ENCODE results near the gene AXDND1.
"Not testable (repeated sequence)": the region's sequence is repeated elsewhere in the genome, so short reads cannot be mapped to it uniquely, and the experiment has no call there.

Gene AXDND1

GRCh38 chr1:179366093-179366800 lies 476 bp downstream of the AXDND1 start:
- DNase-seq, result peak; percentile 30

- peak; percentile 49 for DNase-seq
These were observed 4.1 kb downstream of the AXDND1 start for GRCh38 chr1:179369751-179370341.

- DNase-seq, result no peak
These were observed 6.4 kb downstream of the AXDND1 start for GRCh38 chr1:179372160-179372559.

GRCh38 chr1:179376223-179376622 lies 10.5 kb downstream of the AXDND1 start:
- DNase-seq, result no peak

GRCh38 chr1:179380299-179380698 lies 14.5 kb downstream of the AXDND1 start:
- DNase-seq, result no peak

- DNase-seq, result no peak
These were observed 18.3 kb downstream of the AXDND1 start for GRCh38 chr1:179384027-179384426.

GRCh38 chr1:179385510-179385909 lies 19.7 kb downstream of the AXDND1 start:
- DNase-seq, result no peak

GRCh38 chr1:179393721-179394120 lies 27.9 kb downstream of the AXDND1 start:
- no peak for DNase-seq

GRCh38 chr1:179399399-179399798 lies 33.6 kb downstream of the AXDND1 start:
- not testable (repeated sequence) for DNase-seq

GRCh38 chr1:179417760-179418159 lies 52.0 kb downstream of the AXDND1 start:
- DNase-seq, result not testable (repeated sequence)

- DNase-seq, result not testable (repeated sequence)
These were observed 52.9 kb downstream of the AXDND1 start for GRCh38 chr1:179418706-179419105.

- no peak for DNase-seq
These were observed 58.8 kb downstream of the AXDND1 start for GRCh38 chr1:179424610-179425009.

- DNase-seq, result no peak
These were observed 59.4 kb downstream of the AXDND1 start for GRCh38 chr1:179425186-179425585.

GRCh38 chr1:179437171-179437570 lies 71.4 kb downstream of the AXDND1 start:
- no peak for DNase-seq

GRCh38 chr1:179439646-179440045 lies 73.9 kb downstream of the AXDND1 start:
- not testable (repeated sequence) for DNase-seq

- DNase-seq, result not testable (repeated sequence)
These were observed 74.5 kb downstream of the AXDND1 start for GRCh38 chr1:179440301-179440700.

- no peak for DNase-seq
These were observed 75.2 kb downstream of the AXDND1 start for GRCh38 chr1:179440971-179441370.

- no peak for DNase-seq
These were observed 75.7 kb downstream of the AXDND1 start for GRCh38 chr1:179441501-179441900.

GRCh38 chr1:179442846-179443245 lies 77.1 kb downstream of the AXDND1 start:
- DNase-seq, result not testable (repeated sequence)

GRCh38 chr1:179445593-179445992 lies 79.8 kb downstream of the AXDND1 start:
- DNase-seq, result no peak

GRCh38 chr1:179447489-179447888 lies 81.7 kb downstream of the AXDND1 start:
- peak; percentile 16 for DNase-seq

GRCh38 chr1:179448437-179449149 lies 82.8 kb downstream of the AXDND1 start:
- no peak for DNase-seq

GRCh38 chr1:179459606-179460206 lies 93.9 kb downstream of the AXDND1 start:
- not testable (repeated sequence) for DNase-seq
